Astrocyte (in vitro differentiated cells and primary cell): ENCODE results near the gene PNPLA7. TPM values are rescaled to one million over a fixed set of nuclear protein-coding genes. Genes with fewer than 3 reads are reported as not detected.
"Not testable (repeated sequence)": the region's sequence is repeated elsewhere in the genome, so short reads cannot be mapped to it uniquely, and the experiment has no call there.

Source experiments
- DNase-seq: peaks from one replicate; pipeline ENCODE4 v3.0.0-alpha.2; 2010; ENCODE audit warnings: low read depth
- FAIRE-seq: peaks from 2 replicates; lab custom pipeline; 2011; peaks lifted over from hg19 to GRCh38; lab: Jason Lieb, UNC
- H2AFZ ChIP-seq: 2 replicates; pipeline ENCODE4 v1.6.0; 2012; ENCODE audit warnings: low read depth, low read length, inconsistent platforms
- H3K27ac ChIP-seq: 2 replicates; pipeline ENCODE4 v1.5.1; 2011; ENCODE audit warnings: low read depth, low read length, inconsistent platforms
- H3K27me3 ChIP-seq: 2 replicates; pipeline ENCODE4 v1.6.0; 2011; ENCODE audit warnings: low read length, inconsistent platforms; ENCODE audit not compliant: insufficient read depth
- H3K36me3 ChIP-seq: 2 replicates; pipeline ENCODE4 v1.5.1; 2011; ENCODE audit warnings: low read length, inconsistent platforms; ENCODE audit not compliant: insufficient read depth
- H3K4me1 ChIP-seq: 2 replicates; pipeline ENCODE4 v1.5.1; 2011; ENCODE audit warnings: low read length, inconsistent platforms; ENCODE audit not compliant: insufficient read depth
- H3K4me2 ChIP-seq: 2 replicates; pipeline ENCODE4 v1.6.0; 2012; ENCODE audit warnings: low read length, inconsistent platforms
- H3K4me3 ChIP-seq: 2 replicates; pipeline ENCODE4 v1.5.1; 2011; ENCODE audit warnings: low read depth, mild to moderate bottlenecking, low read length, inconsistent platforms; ENCODE audit not compliant: insufficient read depth
- H3K79me2 ChIP-seq: 2 replicates; pipeline ENCODE4 v1.6.0; 2012; ENCODE audit warnings: mild to moderate bottlenecking, low read length, inconsistent platforms; ENCODE audit not compliant: insufficient read depth
- H3K9ac ChIP-seq: 2 replicates; pipeline ENCODE4 v1.6.0; 2012; ENCODE audit warnings: mild to moderate bottlenecking, low read length, inconsistent platforms
- H3K9me3 ChIP-seq: 2 replicates; pipeline ENCODE4 v1.5.1; 2012; ENCODE audit warnings: low read depth, mild to moderate bottlenecking, low read length, inconsistent platforms; ENCODE audit not compliant: insufficient read depth
- H4K20me1 ChIP-seq: 2 replicates; pipeline ENCODE4 v1.6.0; 2012; ENCODE audit warnings: low read length, inconsistent platforms; ENCODE audit not compliant: insufficient read depth
- H3K27ac Mint-ChIP-seq: one replicate; pipeline ENCODE4 v1.8.0; 2021; ENCODE audit warnings: mild to moderate bottlenecking, mixed read lengths; ENCODE audit not compliant: unreplicated experiment
- H3K27me3 Mint-ChIP-seq: one replicate; pipeline ENCODE4 v1.8.0; 2021; ENCODE audit warnings: low read depth, mixed read lengths; ENCODE audit not compliant: unreplicated experiment
- H3K36me3 Mint-ChIP-seq: one replicate; pipeline ENCODE4 v1.8.0; 2021; ENCODE audit warnings: low read depth, mixed read lengths; ENCODE audit not compliant: unreplicated experiment
- H3K4me1 Mint-ChIP-seq: one replicate; pipeline ENCODE4 v1.8.0; 2021; ENCODE audit warnings: low read depth, mixed read lengths; ENCODE audit not compliant: unreplicated experiment
- H3K4me3 Mint-ChIP-seq: one replicate; pipeline ENCODE4 v1.8.0; 2021; ENCODE audit warnings: mild to moderate bottlenecking, moderate library complexity, mixed read lengths; ENCODE audit not compliant: unreplicated experiment
- H3K9me3 Mint-ChIP-seq: one replicate; pipeline ENCODE4 v1.8.0; 2021; ENCODE audit warnings: mild to moderate bottlenecking, mixed read lengths; ENCODE audit not compliant: unreplicated experiment
- CTCF ChIP-seq: IDR thresholded peaks from 2 replicates; pipeline ENCODE4 v1.5.1; 2011; ENCODE audit warnings: low read depth, mild to moderate bottlenecking, inconsistent platforms, low read length, moderate library complexity; ENCODE audit not compliant: insufficient read depth
- EZH2 ChIP-seq: IDR thresholded peaks from 2 replicates; pipeline ENCODE4 v1.6.1; 2012; ENCODE audit warnings: mild to moderate bottlenecking, low read length, inconsistent platforms; ENCODE audit not compliant: insufficient read depth
- total RNA-seq: library from RNA; stranded (reverse); gene quantifications from 2 replicates; pipeline ENCODE4 v1.2.1, GENCODE V29; 2021

The PNPLA7 gene
- total RNA-seq, 1 donor from 2014 or later: 2.6 TPM

- no peak for FAIRE-seq
Observed at GRCh38 chr9:137467161-137467581, 83.0 kb downstream of the PNPLA7 start.

GRCh38 chr9:137466389-137467085 lies 83.7 kb downstream of the PNPLA7 start:
- H3K36me3 Mint-ChIP-seq, DNase-seq, H3K4me1 Mint-ChIP-seq, H3K4me1 ChIP-seq, H3K4me2 ChIP-seq, H3K27me3 Mint-ChIP-seq, H2AFZ ChIP-seq, H3K27ac ChIP-seq, H4K20me1 ChIP-seq, H3K9me3 ChIP-seq, H3K79me2 ChIP-seq, H3K36me3 ChIP-seq, H3K4me3 ChIP-seq, H3K9ac ChIP-seq, H3K27me3 ChIP-seq, H3K9me3 Mint-ChIP-seq, FAIRE-seq, H3K4me3 Mint-ChIP-seq, H3K27ac Mint-ChIP-seq: not testable (repeated sequence)

More at GRCh38 chr9:137467161-137467581, 83.0 kb downstream of the PNPLA7 start:
- no peaks in the 10 kb centered on the region for H3K9me3 ChIP-seq
- Mint-ChIP-seq H3K27me3 (peaks cover 11% of the 10 kb centered on the region), H3K27ac (no peak overlapping the region), H3K36me3 (peaks cover 3% of the 10 kb centered on the region), H3K4me1 (no peaks in the 10 kb centered on the region), H3K9me3 (no peaks in the 10 kb centered on the region), H3K4me3 (no peak overlapping the region)
- peaks cover 3% of the 10 kb centered on the region for H3K27me3 ChIP-seq
- H3K4me3 ChIP-seq: no peak overlapping the region
- no peaks in the 10 kb centered on the region for H4K20me1 ChIP-seq
- no peak overlapping the region for H2AFZ ChIP-seq
- no peak overlapping the region for H3K9ac ChIP-seq
- H3K79me2 ChIP-seq: no peaks in the 10 kb centered on the region
- H3K4me1 ChIP-seq: no peaks in the 10 kb centered on the region
- no peak for DNase-seq
- no peak overlapping the region for H3K4me2 ChIP-seq
- H3K36me3 ChIP-seq: no peaks in the 10 kb centered on the region
- TF ChIP-seq EZH2: no peak
- H3K27ac ChIP-seq: no peak overlapping the region

GRCh38 chr9:137465720-137466388 lies 84.3 kb downstream of the PNPLA7 start:
- H3K4me3 ChIP-seq: no peak overlapping the region
- Mint-ChIP-seq H3K36me3 (peaks cover 3% of the 10 kb centered on the region), H3K27ac (no peak overlapping the region), H3K4me1 (no peaks in the 10 kb centered on the region), H3K9me3 (no peaks in the 10 kb centered on the region), H3K4me3 (no peak overlapping the region), H3K27me3 (peaks cover 8% of the 10 kb centered on the region)
- H3K27me3 ChIP-seq: peaks cover 3% of the 10 kb centered on the region
- no peak for TF ChIP-seq CTCF
- no peak for TF ChIP-seq EZH2
- DNase-seq (no peak), FAIRE-seq (no peak)
- no peak overlapping the region for H3K27ac ChIP-seq
- H3K79me2 ChIP-seq: no peaks in the 10 kb centered on the region
- no peaks in the 10 kb centered on the region for H3K36me3 ChIP-seq
- H3K9ac ChIP-seq: no peak overlapping the region
- no peak overlapping the region for H3K4me2 ChIP-seq
- H2AFZ ChIP-seq: no peak overlapping the region
- no peaks in the 10 kb centered on the region for H4K20me1 ChIP-seq
- H3K9me3 ChIP-seq: no peaks in the 10 kb centered on the region
- no peaks in the 10 kb centered on the region for H3K4me1 ChIP-seq
